HEK293 (cell line): Measurements from ENCODE around the gene LRRC66.

Experiments
- CTCF ChIP-seq: fragments of 450-650 bp; formaldehyde crosslinking; IDR thresholded peaks from 2 replicates; pipeline ENCODE4 v1.5.1; 2016; ENCODE audit warnings: missing biosample characterization, missing genetic modification characterization
- ELK4 ChIP-seq: IDR thresholded peaks from 2 replicates; pipeline ENCODE4 v1.6.1; 2011; ENCODE audit warnings: mild to moderate bottlenecking, low read depth, low read length, borderline replicate concordance
- REPIN1 ChIP-seq: fragments of 450-650 bp; formaldehyde crosslinking; IDR thresholded peaks from 2 replicates; pipeline ENCODE4 v1.5.1; 2017; ENCODE audit warnings: missing biosample characterization, missing genetic modification characterization, low read depth
- ZNF274 ChIP-seq, 2 experiments: fragments of 200-500 bp in 1 of 2; fragments of 450-650 bp in 1 of 2; sonication (Bioruptor generic) in 1 of 2; formaldehyde crosslinking in 1 of 2; IDR thresholded peaks; 2 replicates each; pipeline versions ENCODE4 v1.5.1 to v1.6.1; 2014 to 2016; ENCODE audit warnings: borderline replicate concordance in 1 of 2, inconsistent platforms in 1 of 2, low read length in 1 of 2, missing biosample characterization in 1 of 2, missing genetic modification characterization in 1 of 2
- ZNF701 ChIP-seq: fragments of 450-650 bp; formaldehyde crosslinking; IDR thresholded peaks from 2 replicates; pipeline ENCODE4 v1.5.1; 2016; ENCODE audit warnings: missing biosample characterization, missing genetic modification characterization

GRCh38 chr4:52015366-52015765 lies 4.8 kb downstream of the LRRC66 start:
- TF ChIP-seq REPIN1 (no peak), ZNF274 (IDR thresholded peaks at IDR 0.05; ENCODE audit: low read length) (no peak), ZNF274 (tag by site-specific recombination; IDR thresholded peaks at IDR 0.05; ENCODE audit: borderline replicate concordance) (no peak), CTCF (no peak), ZNF701 (tag by site-specific recombination) (no peak), ELK4 (no peak)
